22Rv1 (cell line): ENCODE results near the gene CPAMD8.

ENCODE experiments used
- CTCF ChIP-seq: fragments of 450-650 bp; IDR thresholded peaks from 2 replicates; pipeline ENCODE4 v1.5.1; 2017; ENCODE audit warnings: mild to moderate bottlenecking
- ZFX ChIP-seq: fragments of 450-650 bp; IDR thresholded peaks from 2 replicates; pipeline ENCODE4 v1.6.1; 2017; ENCODE audit warnings: antibody characterized with exemption, borderline replicate concordance

- TF ChIP-seq CTCF: no peak
- TF ChIP-seq ZFX: no peak
Measured at GRCh38 chr19:16911046-16911445, 115.6 kb downstream of the CPAMD8 start.
